Glutamatergic neuron (in vitro differentiated cells): Measurements from ENCODE around the gene PDPR. TPM values are rescaled to one million over a fixed set of nuclear protein-coding genes. Genes with fewer than 3 reads are reported as not detected.
"Not testable (repeated sequence)": the region's sequence is repeated elsewhere in the genome, so short reads cannot be mapped to it uniquely, and the experiment has no call there.

ENCODE experiments used
- DNase-seq: peaks from one replicate; pipeline ENCODE4 v3.0.0; 2022
- H3K27ac Mint-ChIP-seq: one replicate; pipeline ENCODE4 v1.8.0; 2020; ENCODE audit warnings: mild to moderate bottlenecking, mixed read lengths, inconsistent platforms; ENCODE audit not compliant: unreplicated experiment
- H3K27me3 Mint-ChIP-seq: one replicate; pipeline ENCODE4 v1.8.0; 2020; ENCODE audit warnings: mild to moderate bottlenecking, moderate library complexity, mixed read lengths, inconsistent platforms; ENCODE audit not compliant: unreplicated experiment
- H3K36me3 Mint-ChIP-seq: one replicate; pipeline ENCODE4 v1.8.0; 2020; ENCODE audit warnings: mild to moderate bottlenecking, mixed read lengths, inconsistent platforms; ENCODE audit not compliant: unreplicated experiment
- H3K4me1 Mint-ChIP-seq: one replicate; pipeline ENCODE4 v1.8.0; 2020; ENCODE audit warnings: mild to moderate bottlenecking, low read depth, mixed read lengths, inconsistent platforms; ENCODE audit not compliant: unreplicated experiment
- H3K4me3 Mint-ChIP-seq: one replicate; pipeline ENCODE4 v1.8.0; 2020; ENCODE audit warnings: mild to moderate bottlenecking, mixed read lengths, inconsistent platforms; ENCODE audit not compliant: unreplicated experiment
- H3K9me3 Mint-ChIP-seq: one replicate; pipeline ENCODE4 v1.8.0; 2020; ENCODE audit warnings: mild to moderate bottlenecking, moderate library complexity, mixed read lengths, inconsistent platforms; ENCODE audit not compliant: unreplicated experiment
- CTCF ChIP-seq: fragments of 200-600 bp; sonication (generic); IDR thresholded peaks from one replicate; pipeline ENCODE4 v1.5.0; 2021; ENCODE audit not compliant: partially characterized antibody, unreplicated experiment
- total RNA-seq: library from RNA; stranded (reverse); fragmentation: NEBNext Ultra II Directional; extraction: Animal tissue kit (Norgen Biotek cat#: 25700); gene quantifications from one replicate; pipeline ENCODE4 v1.2.1, GENCODE V29; 2021; ENCODE audit not compliant: unreplicated experiment

The PDPR gene
- total RNA-seq, 1 donor from 2014 or later, result 19.1 TPM

DNA sequence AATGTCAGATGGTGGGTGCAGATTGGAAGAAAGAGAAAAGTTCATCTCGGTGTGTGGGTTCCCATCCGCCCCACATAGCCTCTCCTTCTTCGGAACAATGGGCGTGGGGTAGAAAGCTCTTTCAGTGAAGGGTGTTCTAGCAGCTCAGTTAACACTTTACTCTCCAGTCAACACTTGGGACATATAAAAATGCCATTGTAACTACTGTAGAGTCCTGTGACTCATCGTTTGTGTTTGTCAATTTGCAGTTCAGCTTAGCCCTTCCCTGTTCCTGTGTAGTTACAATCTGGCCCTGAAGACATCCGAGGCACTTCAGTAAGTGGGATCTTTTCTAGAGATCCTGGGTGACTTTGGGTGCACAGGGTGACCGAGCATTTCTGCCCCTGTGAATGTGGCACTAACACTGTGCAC lies 47.9 kb downstream of the PDPR start:
- Mint-ChIP-seq H3K36me3 (peaks cover 6% of the 10 kb centered on the region), H3K9me3 (peaks cover 2% of the 10 kb centered on the region), H3K27ac (peak overlapping the region; percentile 39), H3K4me3 (peak overlapping the region; percentile 27), H3K4me1 (peaks cover 10% of the 10 kb centered on the region), H3K27me3 (peaks cover 6% of the 10 kb centered on the region)
- TF ChIP-seq CTCF, result no peak
- DNase-seq, result no peak

- H3K9me3 Mint-ChIP-seq, result peaks cover 2% of the 10 kb centered on the region
- peaks cover 6% of the 10 kb centered on the region for H3K27me3 Mint-ChIP-seq
- H3K27ac Mint-ChIP-seq, result peak overlapping the region; percentile 53
- peaks cover 10% of the 10 kb centered on the region for H3K4me1 Mint-ChIP-seq
- H3K4me3 Mint-ChIP-seq, result peak overlapping the region; percentile 23
- peak; percentile 55 for DNase-seq
- TF ChIP-seq CTCF, result no peak
- no peaks in the 10 kb centered on the region for H3K36me3 Mint-ChIP-seq
These were observed 49.5 kb downstream of the PDPR start for GRCh38 chr16:70163596-70163995.

GRCh38 chr16:70166688-70167087 lies 52.6 kb downstream of the PDPR start:
- not testable (repeated sequence) for H3K27me3 Mint-ChIP-seq, DNase-seq, H3K27ac Mint-ChIP-seq, H3K9me3 Mint-ChIP-seq, H3K36me3 Mint-ChIP-seq, H3K4me3 Mint-ChIP-seq, H3K4me1 Mint-ChIP-seq

GRCh38 chr16:70173212-70173837 lies 59.2 kb downstream of the PDPR start, which contains the start of gene CLEC18C:
Gene CLEC18C, plus strand, starts transcription at chr16:70173787. Its CDS starts 492 bp downstream, at chr16:70174279.
- DNase-seq, H3K4me1 Mint-ChIP-seq, H3K9me3 Mint-ChIP-seq, H3K27ac Mint-ChIP-seq, H3K27me3 Mint-ChIP-seq, H3K4me3 Mint-ChIP-seq, H3K36me3 Mint-ChIP-seq: not testable (repeated sequence)

DNA sequence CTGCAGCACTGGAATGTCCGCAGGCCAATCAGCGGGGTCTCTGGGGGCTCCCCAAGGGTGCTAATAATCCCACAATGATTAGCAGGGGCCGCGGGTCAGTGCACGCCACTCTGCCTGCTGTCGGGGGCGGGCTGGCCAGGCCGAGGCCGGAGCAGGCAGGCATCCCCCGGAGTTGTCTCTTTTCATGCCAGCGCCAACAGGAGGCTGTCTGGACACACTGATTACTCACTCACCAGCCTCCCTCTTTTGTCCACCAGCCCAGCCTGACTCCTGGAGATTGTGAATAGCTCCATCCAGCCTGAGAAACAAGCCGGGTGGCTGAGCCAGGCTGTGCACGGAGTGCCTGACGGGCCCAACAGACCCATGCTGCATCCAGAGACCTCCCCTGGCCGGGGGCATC lies 59.8 kb downstream of the PDPR start:
- DNase-seq, H3K36me3 Mint-ChIP-seq, H3K4me1 Mint-ChIP-seq, H3K27ac Mint-ChIP-seq, H3K27me3 Mint-ChIP-seq, H3K4me3 Mint-ChIP-seq, H3K9me3 Mint-ChIP-seq: not testable (repeated sequence)

DNA sequence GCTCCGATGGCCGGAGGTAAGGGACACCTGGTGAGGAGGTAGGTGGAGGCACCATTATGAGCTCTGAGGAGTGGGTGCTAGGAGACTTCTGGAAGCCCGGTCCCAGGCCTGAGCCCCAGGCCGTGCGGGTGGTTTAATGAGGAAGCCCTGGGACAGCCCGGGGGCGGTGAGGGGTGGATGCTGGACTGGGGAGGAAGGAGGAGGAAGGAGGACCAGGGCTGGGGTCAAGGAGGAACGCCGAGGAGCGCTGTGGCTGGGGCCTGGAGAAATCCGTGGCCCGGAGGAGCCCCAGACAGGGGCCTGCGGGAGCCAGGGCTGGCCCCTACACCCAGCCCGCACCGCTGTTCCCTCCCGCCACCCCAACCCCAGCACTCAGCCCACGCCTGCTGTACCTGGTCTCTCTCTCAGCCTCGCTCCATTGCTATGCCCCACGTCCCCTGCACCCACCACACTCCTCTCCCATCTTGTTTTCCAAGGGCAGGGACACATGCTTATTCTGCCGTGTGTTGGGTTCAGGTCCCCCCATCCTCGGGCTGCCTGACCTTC lies 60.3 kb downstream of the PDPR start:
- H3K9me3 Mint-ChIP-seq, DNase-seq, H3K27ac Mint-ChIP-seq, H3K36me3 Mint-ChIP-seq, H3K27me3 Mint-ChIP-seq, H3K4me3 Mint-ChIP-seq, H3K4me1 Mint-ChIP-seq: not testable (repeated sequence)

GRCh38 chr16:70187858-70188607 lies 73.9 kb downstream of the PDPR start:
- H3K27ac Mint-ChIP-seq, H3K9me3 Mint-ChIP-seq, H3K36me3 Mint-ChIP-seq, H3K27me3 Mint-ChIP-seq, H3K4me3 Mint-ChIP-seq, H3K4me1 Mint-ChIP-seq: not testable (repeated sequence)
- peak; percentile 55 for DNase-seq

- H3K4me3 Mint-ChIP-seq, H3K27ac Mint-ChIP-seq, DNase-seq, H3K9me3 Mint-ChIP-seq, H3K4me1 Mint-ChIP-seq, H3K36me3 Mint-ChIP-seq, H3K27me3 Mint-ChIP-seq: not testable (repeated sequence)
These were observed 74.4 kb downstream of the PDPR start for GRCh38 chr16:70188608-70188915.

DNA sequence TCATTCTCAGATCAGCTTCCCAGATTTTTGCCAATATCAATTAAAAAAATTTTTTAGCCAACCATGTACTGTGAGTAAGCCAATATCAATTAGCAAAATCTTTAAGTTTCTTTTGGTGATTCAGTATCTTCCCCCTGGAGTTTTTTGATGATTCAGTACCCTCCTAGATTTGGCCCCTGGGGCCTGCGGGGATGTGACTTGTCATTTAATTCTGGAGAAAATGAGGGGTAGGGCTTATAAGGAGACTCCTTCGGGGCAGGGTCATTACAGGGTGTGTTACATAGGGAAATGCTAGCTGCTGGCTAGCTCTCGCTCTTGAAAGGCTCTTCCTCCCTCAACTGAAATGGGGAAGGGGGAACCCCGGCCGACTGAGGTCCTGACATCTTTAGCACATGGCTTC lies 76.4 kb downstream of the PDPR start:
- not testable (repeated sequence) for H3K36me3 Mint-ChIP-seq, DNase-seq, H3K27me3 Mint-ChIP-seq, H3K27ac Mint-ChIP-seq, H3K9me3 Mint-ChIP-seq, H3K4me1 Mint-ChIP-seq, H3K4me3 Mint-ChIP-seq

DNA sequence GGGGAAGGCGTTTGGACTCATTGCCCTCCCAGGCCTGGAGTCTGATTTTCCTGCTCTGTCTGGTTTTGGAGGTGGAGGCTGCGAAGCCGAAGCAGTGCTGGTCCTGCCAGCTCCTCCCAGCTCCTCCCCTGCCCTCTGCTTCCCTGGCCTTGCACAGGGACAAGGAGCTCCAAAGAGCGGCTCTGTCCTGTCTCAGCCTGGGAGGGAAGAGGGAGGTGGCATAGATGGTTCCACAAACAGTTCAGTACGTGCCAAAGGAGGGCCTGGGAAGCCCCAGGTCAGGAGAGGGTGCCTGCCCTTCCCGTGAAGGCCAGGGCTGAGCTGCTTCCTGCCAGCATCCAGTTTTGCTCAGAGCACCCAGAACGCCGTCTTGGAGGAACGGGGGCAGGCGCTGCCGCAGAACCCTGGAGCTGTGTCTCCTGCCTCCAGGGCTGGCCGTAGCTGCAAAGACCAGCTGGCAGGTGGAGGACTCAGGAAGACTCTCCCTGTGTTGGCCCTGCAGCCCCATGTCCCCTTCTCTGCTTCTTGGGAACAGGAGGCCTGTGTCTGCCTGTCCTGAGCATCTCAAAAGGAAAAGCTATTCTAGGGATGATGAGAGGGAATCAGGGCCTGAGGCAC lies 82.7 kb downstream of the PDPR start:
- H3K36me3 Mint-ChIP-seq, DNase-seq, H3K4me3 Mint-ChIP-seq, H3K27ac Mint-ChIP-seq, H3K27me3 Mint-ChIP-seq, H3K4me1 Mint-ChIP-seq, H3K9me3 Mint-ChIP-seq: not testable (repeated sequence)
